Gastrocnemius medialis (tissue), 4 donors: Measurements from ENCODE around the gene DMTF1. TPM values are rescaled to one million over a fixed set of nuclear protein-coding genes. Genes with fewer than 3 reads are reported as not detected.

Source experiments
- ATAC-seq, 2 donors: fragments of 150-250 bp; one replicate each; pipeline ENCODE4 v1.9.1; 2016
- DNase-seq, 2 donors: peaks; one replicate each; pipeline ENCODE4 v3.0.0-alpha.2; 2019
- H3K27ac ChIP-seq, 4 donors: fragments of 200-600 bp; sonication (generic); 1 replicate in 1 of 4; 2 replicates in 3 of 4; pipeline ENCODE4 v1.5.1; 2016 to 2018; ENCODE audit warnings: mild to moderate bottlenecking in 2 of 4, moderate library complexity in 1 of 4
- H3K27me3 ChIP-seq, 3 donors: fragments of 200-600 bp; sonication (generic) in 2 of 3; 1 replicate in 1 of 3; 2 replicates in 2 of 3; pipeline versions ENCODE4 v1.5.1 to v1.6.0; 2016 to 2019; ENCODE audit warnings: mild to moderate bottlenecking in 1 of 3, moderate library complexity in 1 of 3
- H3K36me3 ChIP-seq, 2 donors: fragments of 200-600 bp; sonication (generic) in 1 of 2; one replicate each; pipeline ENCODE4 v1.5.1; 2017 to 2018
- H3K4me1 ChIP-seq, 2 donors: fragments of 200-600 bp; sonication (generic) in 1 of 2; one replicate each; pipeline ENCODE4 v1.5.1; 2016 to 2017; ENCODE audit warnings: mild to moderate bottlenecking in 2 of 2
- H3K4me3 ChIP-seq, 4 donors: fragments of 200-600 bp; sonication (generic) in 3 of 4; 1 replicate in 1 of 4; 2 replicates in 3 of 4; pipeline ENCODE4 v1.5.1; 2016 to 2019; ENCODE audit warnings: mild to moderate bottlenecking in 2 of 4
- H3K9me3 ChIP-seq, 3 donors: fragments of 200-600 bp; sonication (generic) in 2 of 3; 1 replicate in 1 of 3; 2 replicates in 2 of 3; pipeline ENCODE4 v1.5.1; 2016 to 2019
- CTCF ChIP-seq, 5 experiments: fragments of 450-650 bp in 3 of 5; fragments of 200-600 bp in 2 of 5; sonication (generic) in 2 of 5; IDR thresholded peaks in 4 of 5; conservative IDR thresholded peaks in 1 of 5; 1 replicate in 4 of 5; 2 replicates in 1 of 5; pipeline ENCODE4 v1.5.1; 2016 to 2019; ENCODE audit warnings: antibody characterized with exemption in 5 of 5, mild to moderate bottlenecking in 3 of 5, moderate library complexity in 3 of 5
- POLR2A ChIP-seq, 2 donors: fragments of 450-650 bp; IDR thresholded peaks; one replicate each; pipeline ENCODE4 v1.6.1; 2017; ENCODE audit warnings: antibody characterized with exemption in 2 of 2, mild to moderate bottlenecking in 2 of 2, moderate library complexity in 2 of 2
- in situ Hi-C, 4 donors: fragments of 200-750 bp; cut with MboI; loops; one replicate each; pipeline versions ENCODE4 v1.15.0 to v1.8.0; 2017; ENCODE audit warnings: low sequenced_read_pairs in 4 of 4
- intact Hi-C: fragments of 100-400 bp; cut with DNase I; formaldehyde crosslinking; loops from one replicate; pipeline ENCODE4 v1.15.1; 2023; ENCODE audit warnings: low total_unique reads
- total RNA-seq, 4 donors: library from RNA; depleted of rRNA; stranded (reverse); fragments of >200 nt; gene quantifications; one replicate each; pipeline versions ENCODE4 v1.1.0 to v1.2.3, GENCODE V29; 2016

The DMTF1 gene
- total RNA-seq, 4 donors from 2014 or later = 10.6 to 31.9 (median 13.1) TPM

GRCh38 chr7:87129848-87130247, 22.4 kb upstream of the DMTF1 start:
- Histone ChIP-seq H3K36me3 (no peaks in the 10 kb centered on the region), H3K4me1 (no peaks in the 10 kb centered on the region), H3K27ac (no peak overlapping the region), H3K9me3 (no peaks in the 10 kb centered on the region), H3K4me3 (no peak overlapping the region), H3K27me3 (no peaks in the 10 kb centered on the region)
- DNase-seq (no peak), ATAC-seq (no peak)
- no peak for TF ChIP-seq CTCF (IDR thresholded peaks at IDR 0.05 in 4 of 5, conservative IDR thresholded peaks at IDR 0.05 in 1 of 5)
- no peak for TF ChIP-seq POLR2A (IDR thresholded peaks at IDR 0.05)
- intact Hi-C loops (no loop called here), in situ Hi-C loops (no loop called here)

- intact Hi-C loops (no loop called here), in situ Hi-C loops (no loop called here)
- Histone ChIP-seq H3K36me3 (no peaks in the 10 kb centered on the region), H3K4me3 (no peak overlapping the region), H3K4me1 (no peaks in the 10 kb centered on the region), H3K27ac (no peak overlapping the region), H3K9me3 (no peaks in the 10 kb centered on the region), H3K27me3 (no peaks in the 10 kb centered on the region)
- no peak for ATAC-seq
- TF ChIP-seq CTCF (IDR thresholded peaks at IDR 0.05 in 4 of 5, conservative IDR thresholded peaks at IDR 0.05 in 1 of 5) (no peak), POLR2A (IDR thresholded peaks at IDR 0.05) (no peak)
- DNase-seq = no peak
These were observed 20.5 kb upstream of the DMTF1 start for GRCh38 chr7:87131771-87132170.

- Histone ChIP-seq H3K36me3 (no peaks in the 10 kb centered on the region), H3K4me3 (no peak overlapping the region), H3K27me3 (no peaks in the 10 kb centered on the region), H3K4me1 (no peaks in the 10 kb centered on the region), H3K27ac (no peak overlapping the region), H3K9me3 (no peaks in the 10 kb centered on the region)
- intact Hi-C loops (no loop called here), in situ Hi-C loops (loop anchor here in 1 of 4 donors (5.0 kb wide), 1 partner anchor 195 kb away; no protein-coding TSS in a partner anchor)
- ATAC-seq = no peak
- DNase-seq = no peak
- no peak for TF ChIP-seq CTCF (IDR thresholded peaks at IDR 0.05 in 4 of 5, conservative IDR thresholded peaks at IDR 0.05 in 1 of 5)
- TF ChIP-seq POLR2A (IDR thresholded peaks at IDR 0.05) = no peak
These were observed 15.0 kb upstream of the DMTF1 start for GRCh38 chr7:87137271-87137670.

GRCh38 chr7:87139514-87139913, 12.7 kb upstream of the DMTF1 start:
- Histone ChIP-seq H3K4me3 (no peak overlapping the region), H3K27me3 (no peaks in the 10 kb centered on the region), H3K36me3 (no peaks in the 10 kb centered on the region), H3K27ac (no peak overlapping the region), H3K4me1 (no peaks in the 10 kb centered on the region), H3K9me3 (no peaks in the 10 kb centered on the region)
- intact Hi-C loops (no loop called here), in situ Hi-C loops (loop anchor here in 1 of 4 donors (5.0 kb wide), 1 partner anchor 197 kb away; no protein-coding TSS in a partner anchor)
- DNase-seq (no peak), ATAC-seq (no peak)
- no peak for TF ChIP-seq CTCF (IDR thresholded peaks at IDR 0.05 in 4 of 5, conservative IDR thresholded peaks at IDR 0.05 in 1 of 5)
- TF ChIP-seq POLR2A (IDR thresholded peaks at IDR 0.05) = no peak

GRCh38 chr7:87140271-87140748, 11.9 kb upstream of the DMTF1 start:
- no peak overlapping the region for H3K4me3 ChIP-seq
- intact Hi-C loops = no loop called here
- no peaks in the 10 kb centered on the region for H3K9me3 ChIP-seq
- no peak for TF ChIP-seq POLR2A (IDR thresholded peaks at IDR 0.05)
- TF ChIP-seq CTCF (IDR thresholded peaks at IDR 0.05 in 4 of 5, conservative IDR thresholded peaks at IDR 0.05 in 1 of 5) = no peak
- in situ Hi-C loops = loop anchor here in 3 of 4 donors (5.0 to 10.0 kb wide), 2 partner anchors 203 to 206 kb away; no protein-coding TSS in a partner anchor
- H3K27me3 ChIP-seq = no peaks in the 10 kb centered on the region
- no peaks in the 10 kb centered on the region for H3K4me1 ChIP-seq
- H3K36me3 ChIP-seq = no peaks in the 10 kb centered on the region
- DNase-seq (no peak), ATAC-seq (no peak)
- no peak overlapping the region for H3K27ac ChIP-seq
